ENCODE measurements around the gene KRTAP2-2.

GRCh38 chr17:41019415-41019814 is 35.6 kb downstream of the KRTAP2-2 start:
- TF ChIP-seq, protein P1, sequence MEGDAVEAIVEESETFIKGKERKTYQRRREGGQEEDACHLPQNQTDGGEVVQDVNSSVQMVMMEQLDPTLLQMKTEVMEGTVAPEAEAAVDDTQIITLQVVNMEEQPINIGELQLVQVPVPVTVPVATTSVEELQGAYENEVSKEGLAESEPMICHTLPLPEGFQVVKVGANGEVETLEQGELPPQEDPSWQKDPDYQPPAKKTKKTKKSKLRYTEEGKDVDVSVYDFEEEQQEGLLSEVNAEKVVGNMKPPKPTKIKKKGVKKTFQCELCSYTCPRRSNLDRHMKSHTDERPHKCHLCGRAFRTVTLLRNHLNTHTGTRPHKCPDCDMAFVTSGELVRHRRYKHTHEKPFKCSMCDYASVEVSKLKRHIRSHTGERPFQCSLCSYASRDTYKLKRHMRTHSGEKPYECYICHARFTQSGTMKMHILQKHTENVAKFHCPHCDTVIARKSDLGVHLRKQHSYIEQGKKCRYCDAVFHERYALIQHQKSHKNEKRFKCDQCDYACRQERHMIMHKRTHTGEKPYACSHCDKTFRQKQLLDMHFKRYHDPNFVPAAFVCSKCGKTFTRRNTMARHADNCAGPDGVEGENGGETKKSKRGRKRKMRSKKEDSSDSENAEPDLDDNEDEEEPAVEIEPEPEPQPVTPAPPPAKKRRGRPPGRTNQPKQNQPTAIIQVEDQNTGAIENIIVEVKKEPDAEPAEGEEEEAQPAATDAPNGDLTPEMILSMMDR (IDR thresholded peaks at IDR 0.05), result no peak
- no peak for TF ChIP-seq POLR2AphosphoS5 (IDR thresholded peaks at IDR 0.05)
- TF ChIP-seq POLR2A (IDR thresholded peaks at IDR 0.05), result no peak

Measured in stomach (tissue), 4 donors.